Measurements from ENCODE around the gene EOLA1. TPM values are rescaled to one million over a fixed set of nuclear protein-coding genes. Genes with fewer than 3 reads are reported as not detected.
A peak's percentile ranks its signal among the peaks of the same experiment; 100 is the strongest.
"Not testable (repeated sequence)": the region's sequence is repeated elsewhere in the genome, so short reads cannot be mapped to it uniquely, and the experiment has no call there.

The EOLA1 gene
- polyA plus RNA-seq (ENCODE audit: insufficient read length), result 21.6 TPM

- peak; percentile 87 for DNase-seq
These were observed at the start of gene EOLA1 for GRCh38 chrX:149540621-149541520. EOLA1 (plus strand) TSS chrX:149541012; CDS start chrX:149545631, 4,619 bp downstream.

DNA sequence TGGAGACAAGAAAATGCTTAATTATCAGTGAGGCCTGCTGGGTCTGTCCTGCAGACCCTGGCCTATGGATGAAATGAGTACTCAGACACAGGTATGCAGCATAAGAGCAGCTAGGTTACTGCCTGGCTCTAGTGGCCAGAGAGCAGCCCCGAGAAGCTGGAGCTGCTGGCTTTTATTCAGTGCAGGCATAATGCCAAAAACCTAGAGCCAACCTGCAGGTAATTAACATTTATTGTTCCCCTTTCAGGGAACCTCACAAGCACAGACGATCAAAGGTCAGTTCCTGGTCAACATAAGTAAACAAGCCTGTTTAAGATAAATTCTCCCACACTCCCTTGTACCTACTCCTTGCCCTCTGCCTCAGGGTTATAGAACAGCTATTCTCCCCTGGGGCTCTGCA, 49.0 kb upstream of the EOLA1 start:
- DNase-seq, result no peak

DNA sequence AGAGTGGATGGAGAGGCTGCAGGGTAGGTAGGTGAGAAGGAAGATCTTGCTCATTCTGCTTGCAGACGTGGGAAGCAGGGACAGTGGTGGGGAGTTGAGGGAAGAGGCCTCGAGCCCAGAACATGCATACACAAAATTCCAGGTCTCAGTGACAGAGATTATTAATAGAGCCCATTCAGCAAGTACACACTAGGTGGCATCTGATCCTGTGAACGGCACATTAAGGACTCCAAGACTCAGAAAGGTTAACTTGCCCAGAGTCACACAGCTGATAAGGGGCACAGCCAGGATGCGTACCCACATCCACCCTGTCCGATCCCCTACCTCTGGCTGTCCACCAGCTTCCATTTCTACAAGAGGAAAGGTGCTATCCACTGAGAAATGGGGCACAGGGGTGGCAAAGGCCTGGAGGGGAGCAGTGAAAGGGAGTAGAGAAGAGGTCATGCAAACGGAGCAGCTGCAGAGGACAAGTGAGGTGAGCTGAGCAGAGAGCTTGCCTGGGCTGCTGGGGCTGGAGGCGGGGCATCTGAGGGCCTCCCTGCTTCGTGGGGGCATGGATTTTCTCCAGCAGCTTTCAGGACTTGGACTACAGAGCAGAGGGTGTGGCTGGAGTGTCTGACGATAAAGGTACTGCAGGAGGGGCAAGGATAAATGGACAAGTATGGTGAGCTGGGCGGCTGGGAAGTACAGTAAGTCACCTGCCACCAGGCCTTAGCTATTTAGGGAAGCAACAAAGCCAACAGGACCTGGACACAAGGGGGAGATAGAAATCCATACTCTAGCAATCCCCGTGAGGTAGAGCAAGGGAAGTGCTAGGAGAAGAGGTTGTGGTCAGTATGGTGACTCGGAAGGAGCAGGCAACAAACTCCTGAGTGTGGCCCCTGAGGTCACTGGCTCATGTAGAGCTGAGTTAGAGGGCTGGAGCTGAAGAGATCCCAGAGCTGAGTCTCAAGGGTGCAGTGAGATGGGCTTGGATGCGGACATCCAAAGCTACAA, 46.9 kb upstream of the EOLA1 start:
- no peak for DNase-seq

DNA sequence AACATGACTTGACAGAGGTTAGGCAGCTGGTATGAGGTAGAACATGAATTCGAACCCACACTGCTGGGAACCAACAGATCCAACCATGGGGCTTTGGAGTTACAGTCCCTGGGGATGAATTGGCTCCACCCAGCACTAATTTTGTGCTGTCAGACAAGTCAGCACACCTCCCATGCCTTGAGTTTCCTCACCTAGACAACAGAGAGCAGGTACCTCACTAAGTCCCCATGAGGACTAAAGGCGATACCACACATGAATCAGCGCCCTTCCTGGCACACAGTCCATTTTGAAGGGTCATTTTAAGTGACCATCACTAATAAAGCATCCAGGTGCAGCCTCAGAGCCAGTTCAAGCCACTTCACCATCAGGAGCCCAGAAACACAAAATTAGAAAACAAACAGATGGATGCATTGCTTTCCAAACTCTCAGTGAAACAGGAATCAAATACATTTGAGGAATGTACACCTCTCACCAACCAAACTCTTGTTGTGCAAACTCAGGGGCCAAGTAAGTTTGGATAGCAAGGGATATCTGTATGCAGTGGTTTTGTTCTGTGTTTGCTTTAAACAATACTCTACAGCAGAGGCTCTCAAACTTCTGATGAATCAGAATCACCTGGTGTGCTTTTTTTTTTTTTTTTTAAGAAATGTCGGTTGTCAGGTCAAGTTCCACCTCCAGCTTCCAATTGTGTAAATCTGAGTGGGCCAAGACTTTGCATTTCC, 45.8 kb upstream of the EOLA1 start:
- no peak for DNase-seq

- no peak for DNase-seq
These were observed 45.2 kb upstream of the EOLA1 start for GRCh38 chrX:149495573-149496071.

DNA sequence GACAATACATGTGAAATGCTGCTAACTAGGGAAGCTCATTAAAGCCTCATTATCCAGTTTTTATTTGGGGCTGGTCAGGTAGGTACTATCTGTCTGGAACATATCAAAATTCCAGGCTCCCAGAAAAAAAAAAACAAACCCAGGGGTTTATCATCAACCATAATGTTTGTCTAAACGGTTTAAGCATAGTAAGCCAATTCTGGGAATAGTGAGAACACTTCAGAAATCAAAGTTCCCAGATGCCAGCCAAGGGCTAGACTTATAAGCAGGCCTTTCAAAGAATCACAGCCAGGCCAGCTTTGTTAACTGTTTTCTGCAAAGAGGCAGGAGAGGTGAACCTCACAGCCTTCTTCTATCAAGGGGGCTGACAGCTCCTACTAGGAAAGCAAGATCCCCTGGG, 43.8 kb upstream of the EOLA1 start:
- no peak for DNase-seq

DNA sequence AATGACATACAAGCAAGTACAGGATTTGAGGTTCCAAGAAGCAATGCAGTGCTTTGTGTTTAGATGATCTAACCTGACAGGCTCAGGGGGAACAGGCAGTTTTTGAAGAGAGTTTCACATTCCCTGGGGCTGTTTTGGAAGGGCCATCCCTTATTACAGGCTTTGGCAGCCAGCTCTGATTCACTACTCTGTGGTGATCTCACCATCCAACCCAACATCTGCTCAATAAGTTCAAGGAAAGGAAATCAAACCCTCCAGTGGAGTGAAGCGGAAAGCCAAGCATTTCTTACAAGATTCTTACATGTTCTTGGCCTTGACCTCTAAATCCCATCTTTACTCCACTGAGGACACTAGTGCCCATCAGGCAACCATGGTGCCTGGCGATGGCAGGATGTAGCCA, 43.2 kb upstream of the EOLA1 start:
- no peak for DNase-seq

GRCh38 chrX:149498767-149499166, 42.0 kb upstream of the EOLA1 start:
- no peak for DNase-seq

DNA sequence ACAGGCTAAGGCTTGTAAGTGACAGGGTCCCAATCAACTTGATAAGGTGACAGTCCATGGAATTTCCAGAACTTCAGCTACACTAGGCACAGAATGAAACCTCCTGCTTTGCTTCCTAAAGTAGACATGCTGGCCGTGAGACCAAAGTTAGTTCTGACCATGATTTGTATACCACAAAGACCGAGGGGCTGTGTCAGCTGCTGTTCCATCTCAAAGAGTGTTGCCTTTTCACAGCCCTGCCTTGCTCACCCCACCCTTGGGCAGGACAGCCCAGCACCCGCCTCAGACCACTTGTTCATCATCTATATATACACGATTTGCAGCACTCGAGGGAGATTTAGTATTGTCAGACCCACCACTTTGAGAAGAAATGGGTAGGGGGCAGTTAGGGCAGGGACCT, 41.0 kb upstream of the EOLA1 start:
- no peak for DNase-seq

GRCh38 chrX:149502923-149503322, 37.9 kb upstream of the EOLA1 start:
- not testable (repeated sequence) for DNase-seq

- DNase-seq, result not testable (repeated sequence)
These were observed 37.4 kb upstream of the EOLA1 start for GRCh38 chrX:149503446-149503845.

GRCh38 chrX:149504226-149504914, 36.4 kb upstream of the EOLA1 start:
- no peak for DNase-seq

DNA sequence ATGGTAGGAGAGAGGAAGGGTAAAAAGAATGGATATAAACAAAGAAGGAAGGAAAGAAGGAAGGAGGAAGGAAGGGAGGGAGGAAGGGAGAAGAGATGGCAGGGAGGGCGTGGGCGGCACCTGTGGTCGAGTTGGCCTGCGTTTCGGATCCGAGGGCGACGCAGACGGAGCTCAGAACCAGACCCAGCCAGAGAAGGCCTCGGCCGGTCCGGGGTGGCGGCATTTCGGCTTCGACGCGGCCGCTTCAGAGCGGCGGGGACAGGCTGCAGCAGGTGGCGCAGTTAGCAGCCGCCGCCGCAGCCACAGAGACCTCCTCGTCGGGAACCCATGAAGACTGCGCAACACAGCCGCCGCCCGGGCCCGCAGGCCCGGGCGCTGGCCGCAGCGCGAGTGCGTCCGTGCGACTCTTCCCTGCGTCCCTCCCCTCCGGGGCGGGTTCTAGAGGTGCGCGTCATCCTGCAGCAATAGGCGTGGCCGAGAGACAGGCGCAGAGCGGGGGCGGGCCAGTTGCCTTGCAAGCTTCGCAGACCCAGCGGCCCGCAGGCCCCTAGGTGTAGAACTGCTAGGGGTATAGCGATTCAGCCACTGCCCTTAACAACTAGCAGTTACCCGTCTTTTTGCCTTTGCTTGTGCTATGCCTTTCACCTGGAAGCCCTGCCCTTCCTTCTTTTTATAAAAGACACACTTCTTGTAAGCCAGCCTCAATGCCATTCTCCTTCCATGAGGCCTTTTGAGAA, 35.7 kb upstream of the EOLA1 start, which contains the start of gene IDS:
TSS of gene IDS (minus strand) at position 392 of the 737 bp plus-strand sequence. CDS start at position 223, 169 bp downstream.
- DNase-seq, result peak; percentile 86

DNA sequence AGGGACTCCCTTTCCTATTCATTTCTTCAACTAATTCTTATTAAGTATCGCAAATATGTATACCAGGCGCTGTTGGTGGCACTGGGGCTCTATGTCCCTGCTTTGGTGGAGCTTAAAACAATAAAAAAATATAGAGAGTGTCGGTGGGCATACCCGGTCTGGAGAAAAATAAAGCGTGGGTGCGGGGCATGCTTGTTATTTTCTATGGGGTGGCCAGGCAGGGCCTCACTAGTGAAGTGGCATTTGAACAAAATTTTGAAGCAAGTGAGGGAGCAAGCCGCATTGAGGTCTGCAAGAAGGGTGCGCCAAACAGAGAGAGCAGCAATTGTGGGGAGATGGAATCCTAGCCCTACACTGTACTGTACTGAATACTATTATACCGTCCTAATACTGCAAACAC, 35.1 kb upstream of the EOLA1 start:
- DNase-seq, result no peak

- DNase-seq, result no peak
These were observed 34.5 kb upstream of the EOLA1 start for GRCh38 chrX:149506349-149506748.

DNA sequence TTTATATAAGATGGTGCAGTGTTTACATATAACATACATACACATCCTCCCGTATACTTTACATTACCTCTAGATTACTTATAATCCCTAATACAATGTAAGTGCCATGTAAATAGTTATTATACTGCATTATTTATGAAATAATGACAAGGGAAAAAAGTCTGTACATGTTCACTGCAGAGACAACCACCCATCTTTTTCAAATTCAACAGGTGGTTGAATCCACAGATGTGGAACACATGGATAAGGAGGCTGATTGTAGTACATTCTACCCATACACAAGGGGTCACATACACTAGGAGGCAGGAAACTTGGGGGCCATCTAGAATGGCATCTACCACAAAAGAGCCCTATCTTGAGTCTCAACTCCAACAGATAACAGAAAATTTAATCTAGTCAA, 32.3 kb upstream of the EOLA1 start:
- DNase-seq, result no peak

DNA sequence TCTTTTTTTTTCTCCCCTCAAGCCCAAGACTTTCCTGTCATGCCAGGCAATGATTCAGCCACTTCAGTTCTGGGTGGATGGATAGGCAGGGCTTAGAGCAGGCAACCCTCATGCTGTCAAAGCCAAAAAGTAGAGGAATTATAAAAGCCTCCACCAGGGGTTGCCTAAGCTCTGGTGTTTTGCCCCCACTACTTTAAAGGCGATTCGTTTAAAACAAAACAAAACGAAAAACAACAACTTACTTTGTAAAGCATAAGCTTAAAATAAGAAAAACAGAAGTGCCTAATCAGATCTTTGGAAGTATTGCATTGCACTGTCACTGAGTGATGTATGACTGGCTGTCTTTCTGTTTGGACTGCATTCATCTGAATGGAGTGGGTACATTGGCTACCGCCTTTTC, 30.4 kb upstream of the EOLA1 start:
- DNase-seq, result no peak

- no peak for DNase-seq
These were observed 29.7 kb upstream of the EOLA1 start for GRCh38 chrX:149511081-149511480.

DNA sequence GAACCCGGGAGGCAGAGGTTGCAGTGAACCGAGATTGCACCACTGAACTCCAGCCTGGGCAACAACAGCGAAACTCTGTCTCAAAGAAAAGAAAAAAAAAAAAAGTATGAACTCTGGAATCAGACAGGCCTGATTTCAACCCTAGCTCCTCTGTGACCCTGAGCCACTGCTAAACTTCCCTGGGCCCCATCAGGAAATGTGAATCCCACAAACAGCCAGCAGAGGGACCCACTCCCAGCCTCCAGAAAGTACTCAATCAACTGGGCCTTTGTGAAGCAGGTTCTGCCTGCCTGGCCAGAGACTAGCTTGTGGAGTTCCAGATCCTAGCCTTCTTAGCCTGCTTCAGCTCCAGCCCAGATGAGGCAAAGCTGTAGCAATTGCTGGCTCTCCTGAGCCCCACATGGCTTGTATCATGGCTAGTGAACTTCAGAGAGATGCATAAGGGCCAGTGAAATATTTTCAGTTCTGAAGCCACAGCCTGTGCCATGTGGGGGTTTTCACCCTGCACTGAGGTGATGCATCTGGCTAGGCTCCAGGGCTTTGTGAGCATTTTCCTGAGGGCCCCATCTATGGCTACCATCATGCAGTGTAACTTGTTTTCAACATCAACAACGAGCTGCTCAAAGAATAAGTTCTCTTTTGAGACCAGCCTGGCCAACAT, 28.5 kb upstream of the EOLA1 start:
- peak; percentile 14 for DNase-seq

DNA sequence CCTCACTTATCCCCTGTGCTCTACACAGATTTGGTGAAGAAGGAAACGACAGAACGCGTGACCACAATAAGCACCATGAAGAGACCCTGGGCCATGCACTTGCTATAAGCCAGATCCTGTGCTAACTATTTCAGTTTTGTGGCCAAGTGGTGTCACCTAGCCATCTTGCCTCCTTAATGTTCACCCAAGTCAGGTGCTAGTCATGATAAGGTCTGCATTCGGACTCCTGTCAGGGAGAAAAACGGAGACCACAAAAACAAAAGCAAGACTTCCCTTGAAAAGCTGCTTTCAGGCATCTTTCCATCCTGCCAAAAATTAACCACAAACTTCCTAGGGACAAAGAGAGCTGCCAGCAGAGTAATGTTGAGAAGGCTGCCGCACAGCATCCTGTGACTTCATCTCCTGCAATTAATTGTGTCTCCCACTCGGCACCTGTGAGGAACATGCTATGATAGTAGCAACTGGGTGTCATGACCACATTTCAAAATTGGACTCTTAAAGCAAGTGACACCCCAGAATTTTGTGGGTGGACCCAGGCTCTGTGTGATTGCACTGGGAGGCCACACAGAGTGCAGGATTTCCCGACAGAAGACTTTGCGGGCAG, 26.9 kb upstream of the EOLA1 start:
- no peak for DNase-seq
